Epithelial cell of proximal tubule (primary cell): ENCODE data around the gene PELI2. TPM values are rescaled to one million over a fixed set of nuclear protein-coding genes. Genes with fewer than 3 reads are reported as not detected.

ENCODE experiments used
- DNase-seq: peaks from one replicate; pipeline ENCODE4 v3.0.0-alpha.2; 2011; ENCODE audit warnings: low read depth
- H3K4me3 ChIP-seq: 2 replicates; pipeline ENCODE4 v1.5.1; 2011; ENCODE audit warnings: low read depth, mild to moderate bottlenecking, low read length
- total RNA-seq: library from RNA; depleted of rRNA; stranded (reverse); fragments of >200 nt; gene quantifications from 2 replicates; pipeline ENCODE4 v1.2.3, GENCODE V29; 2015
- TF ChIP-seq, protein P1 (sequence below): conservative IDR thresholded peaks from 2 replicates; pipeline ENCODE4 v1.5.1; 2012; ENCODE audit warnings: low read depth, mild to moderate bottlenecking, low read length

PELI2 gene
- total RNA-seq, 1 donor from 2014 or later, result 6.6 TPM

DNA sequence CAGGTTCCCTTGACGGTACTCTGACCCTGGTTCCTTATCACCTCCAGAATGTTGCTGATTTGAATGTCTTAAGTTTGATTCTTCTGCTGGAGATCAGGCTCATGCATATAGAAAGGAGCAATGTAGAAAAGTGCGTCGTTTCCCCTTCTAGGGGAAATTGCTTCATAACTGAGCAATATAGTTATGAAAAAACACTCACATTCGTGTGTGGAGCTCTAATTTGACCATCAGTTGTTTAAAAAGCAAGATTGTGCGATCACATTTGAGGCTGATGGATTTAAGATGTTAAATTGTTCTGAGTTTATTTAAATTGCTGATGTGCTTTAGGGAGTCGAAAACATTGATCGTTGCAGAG is 19.2 kb downstream of the PELI2 start:
- H3K4me3 ChIP-seq, result peak overlapping the region; percentile 29
- TF ChIP-seq, protein P1, sequence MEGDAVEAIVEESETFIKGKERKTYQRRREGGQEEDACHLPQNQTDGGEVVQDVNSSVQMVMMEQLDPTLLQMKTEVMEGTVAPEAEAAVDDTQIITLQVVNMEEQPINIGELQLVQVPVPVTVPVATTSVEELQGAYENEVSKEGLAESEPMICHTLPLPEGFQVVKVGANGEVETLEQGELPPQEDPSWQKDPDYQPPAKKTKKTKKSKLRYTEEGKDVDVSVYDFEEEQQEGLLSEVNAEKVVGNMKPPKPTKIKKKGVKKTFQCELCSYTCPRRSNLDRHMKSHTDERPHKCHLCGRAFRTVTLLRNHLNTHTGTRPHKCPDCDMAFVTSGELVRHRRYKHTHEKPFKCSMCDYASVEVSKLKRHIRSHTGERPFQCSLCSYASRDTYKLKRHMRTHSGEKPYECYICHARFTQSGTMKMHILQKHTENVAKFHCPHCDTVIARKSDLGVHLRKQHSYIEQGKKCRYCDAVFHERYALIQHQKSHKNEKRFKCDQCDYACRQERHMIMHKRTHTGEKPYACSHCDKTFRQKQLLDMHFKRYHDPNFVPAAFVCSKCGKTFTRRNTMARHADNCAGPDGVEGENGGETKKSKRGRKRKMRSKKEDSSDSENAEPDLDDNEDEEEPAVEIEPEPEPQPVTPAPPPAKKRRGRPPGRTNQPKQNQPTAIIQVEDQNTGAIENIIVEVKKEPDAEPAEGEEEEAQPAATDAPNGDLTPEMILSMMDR, result no peak
- no peak for DNase-seq

GRCh38 chr14:56137849-56138248 is 19.6 kb downstream of the PELI2 start:
- DNase-seq, result no peak
- TF ChIP-seq, protein P1, result no peak
- peak overlapping the region; percentile 29 for H3K4me3 ChIP-seq

DNA sequence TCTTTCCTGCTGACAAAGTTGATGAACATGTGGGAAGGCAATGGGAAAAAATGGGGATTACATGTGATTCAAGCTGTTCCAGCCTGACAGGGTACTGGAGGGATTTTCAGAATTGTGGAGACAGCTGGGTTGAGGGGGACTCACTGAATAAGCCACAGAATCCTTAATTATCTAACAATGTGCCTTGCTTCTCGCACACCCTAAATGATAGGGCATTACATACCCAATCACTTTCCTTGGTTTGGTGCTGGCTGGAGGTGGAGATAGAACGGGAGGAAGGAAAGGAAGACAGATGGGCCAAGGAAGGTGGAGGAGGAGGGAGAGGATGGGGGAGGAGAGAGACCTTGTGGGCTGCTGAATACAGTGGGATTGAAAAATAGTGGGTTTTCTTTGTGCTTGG is 20.7 kb downstream of the PELI2 start:
- TF ChIP-seq, protein P1, result no peak
- no peak for DNase-seq
- H3K4me3 ChIP-seq, result no peak overlapping the region

DNA sequence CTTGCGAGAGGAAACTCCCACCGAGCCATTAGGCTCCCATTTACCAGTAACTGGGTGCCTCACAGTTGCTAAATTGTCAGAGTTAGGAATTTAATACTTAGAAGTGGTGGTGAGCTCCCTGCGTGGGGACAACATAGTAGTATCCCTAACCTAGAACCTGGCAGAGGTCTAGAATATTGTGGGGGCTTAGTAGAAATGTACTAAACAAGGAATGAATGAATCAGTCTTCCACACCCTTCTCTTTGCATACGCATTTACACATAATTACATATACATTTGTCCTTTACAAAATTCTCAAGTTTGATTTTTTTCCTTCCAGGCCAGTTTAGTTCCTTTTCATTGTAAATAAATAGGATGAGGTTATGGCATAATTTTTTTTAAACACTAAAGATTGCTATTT is 24.1 kb downstream of the PELI2 start:
- DNase-seq, result no peak
- no peak overlapping the region for H3K4me3 ChIP-seq
- TF ChIP-seq, protein P1, result no peak

- no peak for DNase-seq
- TF ChIP-seq, protein P1, result no peak
- no peak overlapping the region for H3K4me3 ChIP-seq
These were observed 24.8 kb downstream of the PELI2 start for GRCh38 chr14:56143025-56143424.

GRCh38 chr14:56144176-56144575 is 26.0 kb downstream of the PELI2 start:
- no peak overlapping the region for H3K4me3 ChIP-seq
- no peak for DNase-seq
- TF ChIP-seq, protein P1, result no peak

GRCh38 chr14:56145181-56145769 is 27.1 kb downstream of the PELI2 start:
- TF ChIP-seq, protein P1, result no peak
- DNase-seq, result no peak
- H3K4me3 ChIP-seq, result no peak overlapping the region
